Colonic mucosa (tissue), 4 donors: ENCODE data around the gene EYA3. TPM values are rescaled to one million over a fixed set of nuclear protein-coding genes. Genes with fewer than 3 reads are reported as not detected.
A peak's percentile ranks its signal among the peaks of the same experiment; 100 is the strongest.

Source experiments
- DNase-seq: peaks from one replicate; pipeline ENCODE4 v3.0.0-alpha.2; 2020
- H3K27ac ChIP-seq: fragments of 200-600 bp; one replicate; pipeline ENCODE4 v1.8.0; 2021
- H3K27me3 ChIP-seq: fragments of 200-600 bp; one replicate; pipeline ENCODE4 v1.8.0; 2021
- H3K36me3 ChIP-seq: fragments of 200-600 bp; one replicate; pipeline ENCODE4 v1.8.0; 2021
- H3K4me1 ChIP-seq: fragments of 200-600 bp; one replicate; pipeline ENCODE4 v1.8.0; 2021; ENCODE audit warnings: mild to moderate bottlenecking
- H3K4me3 ChIP-seq: fragments of 200-600 bp; one replicate; pipeline ENCODE4 v1.8.0; 2021
- H3K9ac ChIP-seq, 2 donors: one replicate each; pipeline ENCODE4 v1.7.0; 2013; ENCODE audit warnings: control low read depth in 2 of 2, low read depth in 2 of 2, low read length in 2 of 2
- H3K9me3 ChIP-seq: fragments of 200-600 bp; one replicate; pipeline ENCODE4 v1.8.0; 2021
- CTCF ChIP-seq: fragments of 200-600 bp; IDR thresholded peaks from one replicate; pipeline ENCODE4 v1.8.0; 2022; ENCODE audit warnings: antibody characterized with exemption, mild to moderate bottlenecking
- intact Hi-C: fragments of 100-400 bp; cut with DNase I; formaldehyde crosslinking; loops from one replicate; pipeline ENCODE4 v1.14.1; 2022
- total RNA-seq, 2 donors: library from RNA; stranded (reverse); fragmentation: NEBNext Ultra II Directional in 1 of 2; extraction: Animal tissue kit (Norgen Biotek cat#: 25700) in 1 of 2; gene quantifications; one replicate each; pipeline ENCODE4 v1.2.1, GENCODE V29; 2021
- donor health status: healthy.
- donor health status: DM: no; HTN: no; CAD: no.
- donor health status: DM: no; HTN: no; CAD: no.

Gene EYA3
- total RNA-seq, 2 donors from 2014 or later = 21.8 to 27.6 TPM

DNA sequence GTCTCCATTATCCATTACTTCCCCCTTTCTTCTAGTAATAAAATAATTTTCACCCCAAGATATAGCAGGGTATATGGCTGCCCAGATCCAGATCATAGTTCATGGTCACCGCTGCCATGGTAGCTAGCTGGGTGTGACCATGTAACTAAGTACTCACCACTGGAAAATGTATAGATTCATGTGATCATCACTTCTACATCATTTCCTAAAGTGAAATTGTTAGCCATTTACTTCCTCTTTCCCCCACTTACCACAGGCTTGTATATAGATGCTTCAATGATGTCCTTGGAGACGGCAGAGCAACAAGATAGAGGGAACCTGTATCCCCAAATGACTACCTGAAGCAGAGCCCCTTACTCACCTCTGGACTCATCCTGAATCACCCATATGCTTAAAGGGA is 22.7 kb upstream of the EYA3 start:
- Histone ChIP-seq H3K9me3 (no peaks in the 10 kb centered on the region), H3K36me3 (no peaks in the 10 kb centered on the region), H3K27me3 (no peaks in the 10 kb centered on the region), H3K4me1 (no peaks in the 10 kb centered on the region), H3K9ac (no peak overlapping the region), H3K27ac (no peak overlapping the region), H3K4me3 (no peak overlapping the region)
- no peak for TF ChIP-seq CTCF
- DNase-seq = no peak
- intact Hi-C loops = no loop called here

DNA sequence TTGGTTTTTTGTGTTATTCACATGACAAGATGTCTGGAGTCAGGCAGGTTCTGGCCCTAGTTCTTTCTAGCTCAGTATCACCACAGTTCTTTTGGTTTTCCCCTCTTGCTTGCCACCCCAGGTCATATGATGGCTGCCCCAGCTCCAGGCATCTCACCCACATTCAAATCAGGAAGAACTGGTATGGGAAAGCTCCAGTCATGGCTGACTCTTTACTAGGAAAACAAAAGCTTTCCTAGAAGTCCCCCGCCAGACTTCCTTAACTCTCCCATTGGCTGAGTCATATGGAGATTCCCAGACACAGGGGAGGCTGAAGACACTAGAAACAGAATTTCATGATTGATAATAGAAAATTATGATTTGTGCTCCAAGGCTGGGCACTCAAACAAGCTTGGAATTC is 22.1 kb upstream of the EYA3 start:
- H3K4me1 ChIP-seq = no peaks in the 10 kb centered on the region
- H3K9ac ChIP-seq = no peak overlapping the region
- no peak for DNase-seq
- no peaks in the 10 kb centered on the region for H3K27me3 ChIP-seq
- no peaks in the 10 kb centered on the region for H3K36me3 ChIP-seq
- no peak overlapping the region for H3K27ac ChIP-seq
- intact Hi-C loops = no loop called here
- H3K4me3 ChIP-seq = no peak overlapping the region
- TF ChIP-seq CTCF = no peak
- no peaks in the 10 kb centered on the region for H3K9me3 ChIP-seq

GRCh38 chr1:28109639-28110038 is 21.2 kb upstream of the EYA3 start:
- Histone ChIP-seq H3K27me3 (no peaks in the 10 kb centered on the region), H3K4me3 (no peak overlapping the region), H3K4me1 (no peaks in the 10 kb centered on the region), H3K9me3 (no peaks in the 10 kb centered on the region), H3K9ac (no peak overlapping the region), H3K27ac (no peak overlapping the region), H3K36me3 (no peaks in the 10 kb centered on the region)
- intact Hi-C loops = no loop called here
- no peak for DNase-seq
- no peak for TF ChIP-seq CTCF

- TF ChIP-seq CTCF = no peak
- H3K27ac ChIP-seq = no peak overlapping the region
- intact Hi-C loops = no loop called here
Measured at GRCh38 chr1:28108001-28108400, 19.6 kb upstream of the EYA3 start.

GRCh38 chr1:28104866-28105467 is 16.6 kb upstream of the EYA3 start:
- peak overlapping the region; percentile 16 for H3K4me3 ChIP-seq
- peak; percentile 89 for DNase-seq
- TF ChIP-seq CTCF = no peak
- intact Hi-C loops = no loop called here
- H3K9ac ChIP-seq = peak overlapping the region in 1 of 2 donors; percentile 56
- peak overlapping the region; percentile 71 for H3K27ac ChIP-seq
- H3K27me3 ChIP-seq = no peaks in the 10 kb centered on the region
- no peaks in the 10 kb centered on the region for H3K4me1 ChIP-seq
- H3K9me3 ChIP-seq = no peaks in the 10 kb centered on the region
- H3K36me3 ChIP-seq = no peaks in the 10 kb centered on the region

More at GRCh38 chr1:28108001-28108400, 19.6 kb upstream of the EYA3 start:
- DNase-seq = no peak
- Histone ChIP-seq H3K4me1 (no peaks in the 10 kb centered on the region), H3K4me3 (no peak overlapping the region), H3K9me3 (no peaks in the 10 kb centered on the region), H3K36me3 (no peaks in the 10 kb centered on the region), H3K27me3 (no peaks in the 10 kb centered on the region), H3K9ac (no peak overlapping the region)
